ENCODE measurements around the gene NEDD4.

DNA sequence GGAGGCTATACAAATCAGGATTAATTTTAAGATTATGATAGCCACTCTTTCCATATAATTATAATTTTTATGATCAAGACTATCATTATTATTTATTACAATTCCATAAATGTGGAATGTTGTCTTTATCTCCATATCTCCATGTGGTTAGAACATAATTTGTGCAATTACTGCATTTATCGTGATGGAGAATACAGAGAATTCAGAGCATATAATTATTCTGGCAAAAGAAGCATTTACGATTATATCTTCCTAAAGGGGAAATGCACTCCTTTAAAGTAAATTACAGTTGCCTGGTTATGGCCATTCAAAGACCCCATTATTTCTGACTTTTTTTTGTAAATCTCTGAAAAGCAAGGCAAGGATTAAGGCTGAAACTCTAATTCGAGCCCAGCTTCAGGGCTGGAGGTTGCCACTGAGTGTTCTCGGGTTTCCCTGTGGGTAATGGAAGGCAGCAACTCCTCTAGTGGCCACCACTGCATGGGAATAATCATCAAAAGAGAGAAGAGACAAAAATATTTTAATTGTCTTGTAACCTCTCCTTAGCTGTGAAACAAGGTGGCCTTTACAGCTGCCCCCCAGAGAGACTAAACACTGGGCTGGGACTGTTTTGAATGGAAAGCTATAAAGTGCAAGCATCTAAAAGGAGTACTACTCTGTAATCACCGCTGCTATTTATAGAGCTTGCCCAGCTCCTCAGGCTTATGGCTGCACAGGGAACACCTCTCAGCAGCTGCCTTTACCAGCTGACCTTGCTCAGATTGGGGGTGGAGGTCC is 190.6 kb downstream of the NEDD4 start:
- TF ChIP-seq CTCF (IDR thresholded peaks at IDR 0.05) (no peak), POLR2A (IDR thresholded peaks at IDR 0.05) (no peak)
